Activated effector memory CD4-positive, alpha-beta T cell treated with Interleukin-2 at 50 U/mL for 16 hours (primary cell): ENCODE results near the gene PACRGL.
"Not testable (repeated sequence)": the region's sequence is repeated elsewhere in the genome, so short reads cannot be mapped to it uniquely, and the experiment has no call there.

Experiments used
- DNase-seq: peaks from one replicate; pipeline ENCODE4 v3.0.0-alpha.2; 2020

The PACRGL gene

GRCh38 chr4:20724915-20725314 lies 24.7 kb downstream of the PACRGL start:
- DNase-seq: no peak

- DNase-seq: no peak
Observed at GRCh38 chr4:20735931-20736330, 35.7 kb downstream of the PACRGL start.

GRCh38 chr4:20746000-20746399 lies 45.7 kb downstream of the PACRGL start:
- DNase-seq: not testable (repeated sequence)

- no peak for DNase-seq
Observed at GRCh38 chr4:20752641-20753040, 52.4 kb downstream of the PACRGL start.

GRCh38 chr4:20754036-20754435 lies 53.8 kb downstream of the PACRGL start:
- DNase-seq: no peak

GRCh38 chr4:20760053-20760452 lies 59.8 kb downstream of the PACRGL start:
- no peak for DNase-seq

GRCh38 chr4:20761382-20761781 lies 61.1 kb downstream of the PACRGL start:
- DNase-seq: no peak

- DNase-seq: no peak
Observed at GRCh38 chr4:20761826-20762225, 61.6 kb downstream of the PACRGL start.

- DNase-seq: no peak
Observed at GRCh38 chr4:20764366-20764992, 64.2 kb downstream of the PACRGL start.

- DNase-seq: no peak
Observed at GRCh38 chr4:20773144-20773997, 73.1 kb downstream of the PACRGL start.

- DNase-seq: no peak
Observed at GRCh38 chr4:20778896-20779295, 78.6 kb downstream of the PACRGL start.

GRCh38 chr4:20783134-20783533 lies 82.9 kb downstream of the PACRGL start:
- DNase-seq: not testable (repeated sequence)

- no peak for DNase-seq
Observed at GRCh38 chr4:20787940-20788665, 87.8 kb downstream of the PACRGL start.
